Liver (tissue), 3 donors: ENCODE data around the gene VSNL1.

Experiments
- ATF3 ChIP-seq: IDR thresholded peaks from 2 replicates; pipeline ENCODE4 v1.6.1; 2016; ENCODE audit warnings: antibody characterized with exemption
- HNF4A ChIP-seq, 2 donors: conservative IDR thresholded peaks; 2 replicates each; pipeline ENCODE4 v1.6.1; 2016; ENCODE audit warnings: antibody characterized with exemption in 2 of 2, mild to moderate bottlenecking in 2 of 2
- MAX ChIP-seq: IDR thresholded peaks from 2 replicates; pipeline ENCODE4 v1.6.1; 2016; ENCODE audit warnings: antibody characterized with exemption
- RAD21 ChIP-seq, 2 donors: IDR thresholded peaks; 2 replicates each; pipeline ENCODE4 v1.6.1; 2016; ENCODE audit warnings: antibody characterized with exemption in 2 of 2, mild to moderate bottlenecking in 2 of 2
- REST ChIP-seq: IDR thresholded peaks from 2 replicates; pipeline ENCODE4 v1.6.1; 2016; ENCODE audit warnings: antibody characterized with exemption, mild to moderate bottlenecking
- SP1 ChIP-seq: IDR thresholded peaks from 2 replicates; pipeline ENCODE4 v1.6.1; 2018; ENCODE audit warnings: antibody characterized with exemption, mild to moderate bottlenecking
- TF ChIP-seq, protein P1 (sequence below): fragments of 150-350 bp; IDR thresholded peaks from 2 replicates; pipeline ENCODE4 v1.5.1; 2017; ENCODE audit warnings: improper control_type of control experiment, low read depth, low read length; ENCODE audit not compliant: missing input control
- TF ChIP-seq, protein P2 (sequence below): IDR thresholded peaks from 2 replicates; pipeline ENCODE4 v1.6.1; 2016; ENCODE audit warnings: antibody characterized with exemption
- donor health status: healthy.
- donor health status: healthy.

DNA sequence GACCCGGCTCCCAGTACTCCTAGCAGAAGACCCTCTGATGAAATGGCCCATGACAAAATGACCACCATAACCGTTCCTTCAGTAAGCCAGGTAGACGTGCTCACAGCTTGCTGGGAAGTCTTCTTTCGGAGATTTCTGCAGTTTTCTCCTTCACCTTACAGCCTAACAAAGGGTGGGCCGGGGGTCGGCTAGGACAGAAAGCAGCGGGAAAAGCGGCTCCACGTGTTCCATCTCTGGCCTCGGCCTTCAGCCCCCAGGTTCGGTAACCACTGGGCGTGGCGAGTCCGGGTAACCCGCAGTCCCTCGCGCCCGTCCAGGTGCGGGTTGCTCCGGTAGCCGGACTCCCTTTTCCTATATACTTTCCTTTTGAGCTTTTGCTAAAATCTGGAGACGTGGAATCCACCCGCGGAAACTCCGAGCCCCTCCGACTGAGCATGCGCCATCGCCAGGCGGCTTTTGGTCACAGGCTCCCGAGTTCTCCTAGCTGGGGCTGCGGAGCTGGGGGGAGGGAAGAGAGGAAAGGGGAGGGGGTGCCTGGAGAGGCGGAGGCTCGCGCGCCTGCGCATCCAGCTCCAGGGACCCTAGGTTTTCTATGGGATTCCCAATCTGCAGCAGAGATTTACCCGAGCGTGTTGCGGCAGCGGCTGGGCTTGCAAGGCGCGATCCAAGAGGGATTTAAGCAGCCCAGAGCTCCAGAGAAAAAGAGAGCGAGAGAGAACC, at the start of gene VSNL1:
- TF ChIP-seq, protein P1, sequence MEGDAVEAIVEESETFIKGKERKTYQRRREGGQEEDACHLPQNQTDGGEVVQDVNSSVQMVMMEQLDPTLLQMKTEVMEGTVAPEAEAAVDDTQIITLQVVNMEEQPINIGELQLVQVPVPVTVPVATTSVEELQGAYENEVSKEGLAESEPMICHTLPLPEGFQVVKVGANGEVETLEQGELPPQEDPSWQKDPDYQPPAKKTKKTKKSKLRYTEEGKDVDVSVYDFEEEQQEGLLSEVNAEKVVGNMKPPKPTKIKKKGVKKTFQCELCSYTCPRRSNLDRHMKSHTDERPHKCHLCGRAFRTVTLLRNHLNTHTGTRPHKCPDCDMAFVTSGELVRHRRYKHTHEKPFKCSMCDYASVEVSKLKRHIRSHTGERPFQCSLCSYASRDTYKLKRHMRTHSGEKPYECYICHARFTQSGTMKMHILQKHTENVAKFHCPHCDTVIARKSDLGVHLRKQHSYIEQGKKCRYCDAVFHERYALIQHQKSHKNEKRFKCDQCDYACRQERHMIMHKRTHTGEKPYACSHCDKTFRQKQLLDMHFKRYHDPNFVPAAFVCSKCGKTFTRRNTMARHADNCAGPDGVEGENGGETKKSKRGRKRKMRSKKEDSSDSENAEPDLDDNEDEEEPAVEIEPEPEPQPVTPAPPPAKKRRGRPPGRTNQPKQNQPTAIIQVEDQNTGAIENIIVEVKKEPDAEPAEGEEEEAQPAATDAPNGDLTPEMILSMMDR: no peak
- TF ChIP-seq MAX: peak; percentile 60
- TF ChIP-seq ATF3: no peak
- peak; percentile 35 to 45 for TF ChIP-seq HNF4A (conservative IDR thresholded peaks at IDR 0.05)
- TF ChIP-seq SP1: peak; percentile 42
- TF ChIP-seq, protein P2, sequence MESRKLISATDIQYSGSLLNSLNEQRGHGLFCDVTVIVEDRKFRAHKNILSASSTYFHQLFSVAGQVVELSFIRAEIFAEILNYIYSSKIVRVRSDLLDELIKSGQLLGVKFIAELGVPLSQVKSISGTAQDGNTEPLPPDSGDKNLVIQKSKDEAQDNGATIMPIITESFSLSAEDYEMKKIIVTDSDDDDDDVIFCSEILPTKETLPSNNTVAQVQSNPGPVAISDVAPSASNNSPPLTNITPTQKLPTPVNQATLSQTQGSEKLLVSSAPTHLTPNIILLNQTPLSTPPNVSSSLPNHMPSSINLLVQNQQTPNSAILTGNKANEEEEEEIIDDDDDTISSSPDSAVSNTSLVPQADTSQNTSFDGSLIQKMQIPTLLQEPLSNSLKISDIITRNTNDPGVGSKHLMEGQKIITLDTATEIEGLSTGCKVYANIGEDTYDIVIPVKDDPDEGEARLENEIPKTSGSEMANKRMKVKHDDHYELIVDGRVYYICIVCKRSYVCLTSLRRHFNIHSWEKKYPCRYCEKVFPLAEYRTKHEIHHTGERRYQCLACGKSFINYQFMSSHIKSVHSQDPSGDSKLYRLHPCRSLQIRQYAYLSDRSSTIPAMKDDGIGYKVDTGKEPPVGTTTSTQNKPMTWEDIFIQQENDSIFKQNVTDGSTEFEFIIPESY: peak; percentile 41
- peak; percentile 45 for TF ChIP-seq REST
- TF ChIP-seq RAD21 (IDR thresholded peaks at IDR 0.05): peak; percentile 26 to 44
